Stimulated activated CD8-positive, alpha-beta memory T cell treated with anti-CD3 and anti-CD28 coated beads, Interleukin-2, amount 100 ng/mL, for 1 hour (primary cell): Measurements from ENCODE around the gene PTPDC1.
"Not testable (repeated sequence)": the region's sequence is repeated elsewhere in the genome, so short reads cannot be mapped to it uniquely, and the experiment has no call there.

Experiments
- DNase-seq, 2 donors: peaks; one replicate each; pipeline ENCODE4 v3.0.0-alpha.2; 2020; ENCODE audit warnings: low read depth in 2 of 2

The PTPDC1 gene

GRCh38 chr9:94094219-94095145, 10.2 kb downstream of the PTPDC1 start:
- DNase-seq, result not testable (repeated sequence)

GRCh38 chr9:94096819-94097577, 12.7 kb downstream of the PTPDC1 start:
- DNase-seq, result no peak

- DNase-seq, result no peak
Observed at GRCh38 chr9:94097788-94098414, 13.6 kb downstream of the PTPDC1 start.

DNA sequence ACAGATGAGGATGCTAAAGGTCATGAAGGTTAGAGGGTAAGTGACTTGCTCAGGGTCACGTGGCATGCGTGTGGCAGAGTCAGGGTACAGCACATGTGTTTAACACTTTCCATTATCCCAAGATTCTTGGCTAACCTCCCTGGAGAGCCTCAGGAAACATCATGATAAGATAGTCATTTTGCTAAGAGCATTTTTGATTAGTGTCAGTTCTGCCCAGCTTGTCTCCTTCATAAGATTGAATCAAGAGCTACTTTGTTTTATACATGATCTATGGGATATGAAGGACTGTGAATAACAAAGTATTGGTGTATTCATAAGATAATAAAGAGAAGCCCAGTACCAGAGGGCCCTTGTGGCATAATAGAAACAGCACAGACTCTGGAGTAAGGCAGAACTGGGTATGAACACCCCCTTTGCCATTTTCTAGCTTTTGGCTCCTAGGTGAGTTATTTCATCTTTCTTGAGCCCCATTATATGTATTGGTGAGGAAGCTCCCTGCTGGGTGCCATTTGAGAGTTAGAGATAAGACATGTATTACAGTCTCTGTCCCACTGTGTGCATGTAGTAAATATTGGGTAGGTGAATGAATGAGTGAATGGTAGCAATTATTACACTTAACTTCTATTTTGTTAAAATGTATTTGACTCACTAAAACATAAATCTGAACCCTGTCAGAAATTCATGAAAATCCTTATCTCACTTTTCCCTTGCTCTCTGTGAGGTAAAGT, 16.1 kb downstream of the PTPDC1 start:
- no peak for DNase-seq

GRCh38 chr9:94101162-94101853, 17.0 kb downstream of the PTPDC1 start:
- DNase-seq, result no peak

- DNase-seq, result no peak
Observed at GRCh38 chr9:94108584-94108983, 24.3 kb downstream of the PTPDC1 start.

DNA sequence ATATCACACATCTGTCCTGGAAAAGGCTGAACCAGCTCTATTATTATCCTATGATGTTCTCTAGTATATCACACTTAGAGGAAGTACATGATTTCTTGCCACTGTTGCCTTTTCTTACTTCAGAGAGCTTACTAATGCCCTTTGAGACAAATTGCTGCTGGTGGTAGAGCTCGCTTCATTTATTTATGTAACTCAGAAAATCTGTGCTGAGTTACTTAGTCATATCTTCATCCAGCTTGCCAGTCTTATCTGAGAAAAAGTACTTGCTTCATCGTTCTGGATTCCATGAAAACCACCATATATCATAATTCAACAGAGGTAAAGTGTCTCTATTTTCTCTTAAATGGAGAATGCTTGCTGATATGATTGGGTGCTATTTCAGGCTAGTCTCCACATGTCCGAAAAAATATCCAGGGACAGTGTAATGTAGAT, 26.6 kb downstream of the PTPDC1 start:
- DNase-seq, result no peak

DNA sequence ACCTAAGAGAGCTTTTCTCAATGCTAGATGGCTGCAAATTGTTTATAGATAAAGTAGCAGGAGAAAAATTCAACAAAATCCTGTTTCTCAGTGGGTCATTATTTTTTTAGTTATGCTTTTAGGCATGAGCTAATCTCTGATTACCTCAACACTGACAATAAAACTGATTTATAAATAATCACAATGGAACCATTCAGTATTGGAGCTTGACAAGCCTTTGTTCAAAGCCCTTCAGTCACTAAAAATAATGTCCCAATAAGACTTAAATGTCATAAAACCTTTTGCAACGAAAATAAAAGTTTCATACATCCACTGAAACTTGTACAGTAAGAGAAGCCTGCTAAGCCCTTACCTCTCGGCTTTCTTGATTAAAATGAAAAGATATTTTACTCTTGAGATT, 27.2 kb downstream of the PTPDC1 start:
- DNase-seq, result no peak

GRCh38 chr9:94112716-94113465, 28.6 kb downstream of the PTPDC1 start:
- no peak for DNase-seq

- DNase-seq, result not testable (repeated sequence)
Observed at GRCh38 chr9:94120088-94120487, 35.8 kb downstream of the PTPDC1 start.

DNA sequence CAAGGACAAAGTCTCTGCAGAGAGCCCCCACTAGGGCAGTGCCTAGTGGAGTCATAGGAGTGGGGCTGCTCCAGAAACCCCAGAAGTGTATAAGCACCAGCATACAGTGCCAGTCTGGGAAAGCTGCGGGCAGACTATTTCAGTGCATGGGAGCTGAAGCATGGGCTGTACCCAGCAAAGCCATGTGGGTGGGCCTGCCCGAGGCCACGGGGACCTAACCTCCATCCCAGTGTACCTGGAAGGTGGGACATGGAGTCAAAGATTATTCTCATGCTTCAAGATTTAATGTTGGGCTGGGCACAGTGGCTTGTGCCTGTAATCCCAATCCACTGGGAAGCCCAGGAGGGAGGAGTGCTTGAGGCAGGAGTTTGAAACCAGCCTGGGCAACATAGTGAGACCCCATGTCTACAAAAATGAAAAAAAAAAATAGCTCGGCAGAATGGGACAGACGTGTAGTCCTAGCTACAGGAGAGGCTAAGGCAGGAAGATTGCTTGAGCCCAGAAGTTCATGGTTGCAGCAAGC, 36.7 kb downstream of the PTPDC1 start:
- no peak for DNase-seq

DNA sequence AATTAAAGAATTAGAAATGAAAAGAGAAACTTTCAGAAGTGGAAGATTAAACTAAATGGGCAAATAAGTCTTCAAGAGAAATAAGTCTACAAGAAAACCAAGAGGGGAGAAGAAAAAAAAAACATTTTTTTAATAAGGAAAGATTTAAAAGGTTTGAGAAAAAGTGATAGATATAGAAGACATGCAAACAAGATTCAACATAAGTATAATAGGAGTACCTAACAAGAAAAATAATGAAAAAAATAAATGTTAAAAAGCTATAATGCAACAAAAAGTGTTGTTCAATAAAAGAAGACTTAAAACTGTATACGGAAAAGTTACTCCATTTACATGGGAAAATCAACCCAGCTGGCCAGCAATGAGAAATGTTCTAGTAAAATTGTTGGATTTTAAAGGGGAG, 42.6 kb downstream of the PTPDC1 start:
- no peak for DNase-seq

- no peak for DNase-seq
Observed at GRCh38 chr9:94127806-94128205, 43.5 kb downstream of the PTPDC1 start.

GRCh38 chr9:94128580-94128979, 44.3 kb downstream of the PTPDC1 start:
- DNase-seq, result no peak

- DNase-seq, result no peak
Observed at GRCh38 chr9:94134629-94135028, 50.4 kb downstream of the PTPDC1 start.

GRCh38 chr9:94135222-94135621, 51.0 kb downstream of the PTPDC1 start:
- no peak for DNase-seq

GRCh38 chr9:94139672-94140417, 55.6 kb downstream of the PTPDC1 start:
- no peak for DNase-seq

- no peak for DNase-seq
Observed at GRCh38 chr9:94140418-94140780, 56.1 kb downstream of the PTPDC1 start.
